GM10847 (cell line): ENCODE data around the gene LOXL4.

Experiments
- POLR2A ChIP-seq: IDR thresholded peaks from 2 replicates; pipeline ENCODE4 v1.6.1; 2011; ENCODE audit not compliant: insufficient read length; ENCODE audit errors: extremely low read depth

The LOXL4 gene

DNA sequence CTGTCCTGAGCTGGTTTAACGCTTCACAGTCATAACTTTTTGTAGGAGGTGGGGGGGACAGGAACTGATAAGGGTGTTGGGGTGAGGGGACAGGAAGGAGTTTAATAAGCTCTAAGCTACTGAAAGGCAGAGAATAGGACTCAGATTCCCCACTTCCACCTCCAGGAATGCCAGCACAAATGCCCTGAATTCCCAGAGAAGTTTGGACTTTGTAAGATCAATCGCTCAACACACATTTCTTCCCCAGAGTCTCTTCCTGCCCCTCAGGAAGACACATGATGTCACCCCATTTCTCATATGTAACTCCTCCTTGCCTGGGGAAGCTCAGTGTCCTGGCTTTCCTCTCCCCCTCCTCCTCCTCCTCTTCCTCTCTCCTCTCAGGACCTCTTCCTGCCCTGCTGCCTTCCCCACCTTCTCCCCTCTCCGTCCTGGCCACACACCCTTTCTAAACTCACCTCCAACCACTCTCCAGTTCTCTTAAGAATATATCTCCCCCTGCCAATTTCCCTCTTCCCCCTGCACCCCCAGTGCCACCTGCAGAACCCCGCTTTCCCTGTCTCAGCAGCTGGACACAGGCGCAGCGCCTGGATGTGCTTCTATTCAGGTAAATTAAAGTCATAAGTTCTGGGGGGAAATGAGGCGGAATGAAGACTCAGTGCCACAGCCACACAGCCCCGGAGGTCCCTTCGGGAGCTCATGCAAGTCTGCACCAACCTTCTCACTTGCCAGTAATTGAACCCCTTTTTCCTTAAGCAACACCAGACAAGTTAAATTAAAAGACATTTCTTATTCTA is 5.3 kb upstream of the LOXL4 start:
- TF ChIP-seq POLR2A: no peak

DNA sequence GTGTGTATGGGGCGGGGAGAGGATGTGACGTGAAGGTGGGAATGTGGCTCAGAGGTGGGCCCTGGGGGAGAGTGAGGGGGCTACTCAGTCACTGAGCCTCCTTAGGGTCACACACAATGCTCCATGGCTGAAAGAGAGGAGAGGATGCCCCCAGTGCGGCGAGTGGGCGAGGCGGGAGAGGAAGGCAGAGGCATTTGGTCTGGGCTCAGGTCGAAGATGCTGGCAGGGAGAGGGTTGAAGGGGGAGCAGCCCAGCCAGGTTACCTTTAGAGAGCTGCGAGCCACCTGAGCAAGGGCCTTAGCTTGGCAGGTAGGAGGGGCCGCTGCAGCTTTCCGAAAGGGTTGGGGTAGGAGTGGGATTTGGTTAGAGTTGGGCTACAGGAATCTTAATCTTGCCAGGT is 4.7 kb upstream of the LOXL4 start:
- TF ChIP-seq POLR2A: no peak

- TF ChIP-seq POLR2A: no peak
These were observed 4.3 kb upstream of the LOXL4 start for GRCh38 chr10:98272245-98272644.

DNA sequence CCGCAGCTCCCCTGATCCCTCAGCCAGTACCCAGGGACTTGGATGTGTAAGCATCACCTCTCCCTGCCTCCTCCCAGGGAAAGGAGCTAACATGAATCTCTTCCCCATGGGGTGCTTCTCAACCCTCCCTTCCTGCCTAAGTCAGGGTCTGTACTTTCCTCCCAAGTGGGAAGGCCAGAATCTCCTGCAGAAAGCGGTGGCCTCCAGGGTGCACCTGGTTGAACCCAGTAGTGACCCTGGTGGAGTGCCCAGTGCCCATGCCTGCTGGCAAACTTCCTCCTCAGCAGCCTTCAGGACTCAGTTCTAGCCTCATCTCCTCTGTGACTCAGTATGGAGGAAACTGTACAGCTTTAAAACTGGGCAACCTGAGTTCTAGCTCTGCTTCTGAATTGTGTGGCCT is 2.8 kb upstream of the LOXL4 start:
- no peak for TF ChIP-seq POLR2A

DNA sequence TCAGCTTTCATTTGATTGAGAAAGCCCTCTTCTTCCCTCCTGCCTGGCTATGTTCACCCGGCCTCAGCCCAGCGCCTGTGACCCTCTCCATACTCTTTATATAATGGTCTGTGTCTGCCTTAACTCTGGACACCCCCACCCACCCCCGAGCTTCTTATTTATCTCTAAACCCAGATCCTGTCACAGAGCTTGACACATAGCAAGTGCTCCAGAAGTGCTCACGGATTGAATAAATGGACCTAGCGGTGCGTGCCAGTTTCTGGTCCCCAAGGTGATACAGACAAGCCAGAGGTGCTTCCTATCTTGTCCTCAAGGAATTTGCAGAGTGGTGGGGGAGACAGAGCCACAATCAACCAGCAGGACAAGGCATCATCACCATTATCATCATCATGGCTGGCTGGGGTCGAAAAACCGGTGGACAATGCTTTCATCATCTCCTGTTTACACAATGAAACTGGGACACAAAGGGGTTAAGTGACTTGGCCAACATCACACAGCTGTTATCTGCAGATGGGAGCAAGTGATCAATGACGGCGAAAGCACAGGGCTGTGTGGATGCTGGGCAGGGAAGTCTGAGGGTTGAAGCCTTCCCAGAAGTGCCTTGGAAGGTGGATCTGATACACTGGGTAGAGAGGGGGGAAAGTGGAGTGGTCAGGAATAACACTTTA is 2.2 kb upstream of the LOXL4 start:
- no peak for TF ChIP-seq POLR2A

GRCh38 chr10:98269435-98269912 is 1.5 kb upstream of the LOXL4 start:
- no peak for TF ChIP-seq POLR2A

DNA sequence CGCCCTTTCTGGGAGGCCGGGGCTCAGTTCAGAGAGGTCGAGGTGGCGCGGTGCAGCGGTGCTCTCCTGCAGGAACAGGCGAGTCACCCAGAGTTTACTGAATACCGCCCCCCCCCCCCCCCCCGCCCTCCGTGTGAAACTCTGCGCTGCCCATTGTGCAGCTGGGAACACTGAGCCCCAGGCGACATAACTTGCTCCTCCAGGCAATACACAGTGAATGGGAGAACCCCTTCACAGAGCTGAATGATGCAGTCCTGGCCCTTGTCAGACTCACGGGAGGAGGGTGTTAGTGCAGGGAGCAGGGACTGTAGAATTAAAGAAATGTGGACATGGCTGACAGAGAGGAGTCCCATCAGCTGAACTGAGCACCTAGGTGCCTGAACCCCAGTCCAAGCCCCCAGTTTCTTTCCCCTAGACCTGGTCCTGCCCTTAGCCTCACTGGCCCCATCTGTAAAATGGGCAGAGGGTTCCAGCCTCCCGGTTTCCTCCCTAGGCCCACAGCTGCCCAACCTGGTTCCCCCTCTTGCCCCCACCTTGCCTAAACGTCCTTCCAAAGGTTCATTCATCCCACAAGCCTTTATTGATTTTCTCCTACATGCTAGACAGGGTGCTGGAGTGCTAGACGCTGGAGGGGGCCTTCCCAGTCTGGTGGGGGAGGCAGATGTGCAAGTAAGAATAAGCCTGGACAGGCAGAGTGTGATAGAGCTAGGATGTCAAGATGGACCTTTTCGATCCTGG is 869 bp upstream of the LOXL4 start:
- TF ChIP-seq POLR2A: no peak

DNA sequence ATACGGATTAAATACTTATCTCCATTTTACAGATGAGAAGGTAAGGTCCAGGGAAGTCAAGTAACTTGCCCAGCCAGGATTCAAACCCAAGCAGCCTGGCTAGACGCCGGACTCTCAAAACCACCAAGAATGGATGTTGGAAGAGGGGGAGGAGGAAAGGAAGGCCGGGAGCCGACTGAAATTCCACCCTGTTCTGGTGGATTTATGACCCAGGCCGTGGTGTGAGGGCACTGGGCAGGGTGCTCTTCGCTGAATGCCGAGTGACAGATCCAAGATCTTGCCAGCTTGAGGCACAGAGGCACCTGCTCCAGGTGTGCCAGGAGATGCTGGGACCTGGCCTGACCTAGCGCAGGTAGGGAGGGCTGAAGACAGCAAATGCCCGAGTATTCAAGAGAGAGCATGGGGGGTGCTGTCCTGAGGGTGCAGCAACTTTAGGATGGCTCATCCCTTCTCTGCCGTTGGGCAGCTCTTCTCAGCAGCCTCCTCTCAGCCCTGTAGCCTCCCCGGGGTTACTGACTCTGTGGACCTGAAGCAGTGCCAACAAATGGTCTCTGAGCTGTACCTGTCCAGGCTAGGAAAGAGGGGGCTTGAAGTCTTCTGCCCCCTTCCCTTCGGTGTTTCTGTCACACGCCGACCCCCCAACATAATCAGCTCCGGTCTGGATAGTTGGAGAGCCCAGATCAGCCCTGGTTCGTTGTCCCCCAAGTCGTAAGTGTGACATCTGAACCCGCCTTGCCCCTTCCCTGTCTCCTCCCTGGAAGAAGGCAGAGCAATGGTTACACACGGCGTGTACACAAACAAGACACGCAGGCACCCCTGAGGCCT is 713 bp downstream of the LOXL4 start:
- no peak for TF ChIP-seq POLR2A

DNA sequence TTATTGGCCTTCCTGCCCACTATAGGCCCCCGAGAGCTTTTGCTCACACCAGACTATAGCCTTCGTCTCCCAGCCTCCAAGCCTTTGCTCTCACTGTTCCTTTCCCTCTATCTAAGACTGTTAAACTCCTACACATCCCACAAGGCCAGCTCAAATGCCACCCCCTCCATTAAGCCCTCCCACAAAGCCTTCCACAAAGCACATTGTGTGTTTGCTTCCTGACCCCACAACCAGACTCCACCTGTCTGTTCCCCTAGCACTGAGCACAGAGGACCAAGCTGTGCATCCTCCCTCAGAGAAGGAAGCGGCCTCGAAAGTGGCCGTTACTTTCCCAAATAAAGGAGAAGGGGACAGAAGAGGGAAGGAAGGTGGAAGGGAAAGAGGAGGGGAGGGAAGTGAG is 1.3 kb downstream of the LOXL4 start:
- TF ChIP-seq POLR2A: no peak

GRCh38 chr10:98265403-98266378 is 2.3 kb downstream of the LOXL4 start:
- TF ChIP-seq POLR2A: no peak

- TF ChIP-seq POLR2A: no peak
These were observed 3.5 kb downstream of the LOXL4 start for GRCh38 chr10:98264378-98265065.

GRCh38 chr10:98263088-98263487 is 4.9 kb downstream of the LOXL4 start:
- no peak for TF ChIP-seq POLR2A

- no peak for TF ChIP-seq POLR2A
These were observed 5.4 kb downstream of the LOXL4 start for GRCh38 chr10:98262571-98262970.
